ENCODE measurements around the gene LRMDA.

DNA sequence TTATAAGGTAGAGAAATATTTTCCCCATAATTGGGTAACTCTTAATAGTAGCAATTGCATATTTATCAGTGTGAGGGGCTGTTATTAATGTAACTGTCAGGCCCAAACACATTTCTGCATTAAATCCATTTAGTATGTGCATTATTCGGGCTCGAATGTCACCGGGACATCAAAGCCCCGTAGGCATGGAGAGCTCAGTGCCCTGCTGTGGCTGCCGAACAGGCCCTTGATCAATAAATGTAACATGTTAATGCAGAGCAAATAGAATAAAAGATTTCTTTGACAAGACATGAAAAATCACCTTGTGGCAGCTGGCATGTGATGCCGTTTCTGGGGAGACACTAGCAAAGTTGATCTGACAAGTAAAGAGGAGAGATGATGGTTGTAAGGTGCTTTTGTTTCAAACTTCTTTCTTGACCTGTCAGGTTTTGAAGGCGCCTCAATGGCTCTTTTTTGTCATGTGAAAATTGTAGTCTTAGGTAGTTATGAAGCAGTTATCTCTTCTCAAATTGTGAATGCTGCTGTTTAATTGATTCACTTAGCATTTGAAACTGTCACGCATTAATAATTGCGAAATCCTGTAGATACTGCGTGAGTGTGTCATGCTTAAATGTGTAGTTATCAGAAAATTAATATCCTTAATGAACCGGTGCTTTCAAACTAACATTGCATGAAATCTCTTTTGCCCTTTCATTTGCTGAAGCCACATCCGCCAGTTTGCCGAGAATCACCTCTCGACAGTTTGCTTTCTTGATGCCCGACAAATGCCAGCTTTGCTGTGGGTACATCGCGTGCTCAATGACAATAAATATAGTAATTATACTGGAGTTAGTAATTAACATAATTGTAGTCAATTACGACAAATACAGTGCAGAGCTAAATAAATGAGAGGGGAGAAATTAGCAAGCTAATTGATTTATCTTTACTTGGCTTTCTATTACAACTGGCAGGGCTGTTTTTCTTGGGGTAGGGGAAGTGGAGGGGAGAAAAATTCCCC is 19.5 kb downstream of the LRMDA start:
- TF ChIP-seq CTCF (IDR thresholded peaks at IDR 0.05) (no peak), POLR2A (IDR thresholded peaks at IDR 0.05) (no peak)
